ENCODE measurements around the gene CYLD.

The CYLD gene

GRCh38 chr16:50839356-50839755, 97.5 kb downstream of the CYLD start:
- no peak for ATAC-seq (ENCODE audit: low read depth)
- no peak overlapping the region for H3K4me3 ChIP-seq (ENCODE audit: severe bottlenecking)
- no peaks in the 10 kb centered on the region for H3K36me3 ChIP-seq (ENCODE audit: low read depth)
- no peak overlapping the region for H3K27ac ChIP-seq (ENCODE audit: poor library complexity, severe bottlenecking)
- no peaks in the 10 kb centered on the region for H3K9me3 ChIP-seq (ENCODE audit: severe bottlenecking)
- TF ChIP-seq, protein P1, sequence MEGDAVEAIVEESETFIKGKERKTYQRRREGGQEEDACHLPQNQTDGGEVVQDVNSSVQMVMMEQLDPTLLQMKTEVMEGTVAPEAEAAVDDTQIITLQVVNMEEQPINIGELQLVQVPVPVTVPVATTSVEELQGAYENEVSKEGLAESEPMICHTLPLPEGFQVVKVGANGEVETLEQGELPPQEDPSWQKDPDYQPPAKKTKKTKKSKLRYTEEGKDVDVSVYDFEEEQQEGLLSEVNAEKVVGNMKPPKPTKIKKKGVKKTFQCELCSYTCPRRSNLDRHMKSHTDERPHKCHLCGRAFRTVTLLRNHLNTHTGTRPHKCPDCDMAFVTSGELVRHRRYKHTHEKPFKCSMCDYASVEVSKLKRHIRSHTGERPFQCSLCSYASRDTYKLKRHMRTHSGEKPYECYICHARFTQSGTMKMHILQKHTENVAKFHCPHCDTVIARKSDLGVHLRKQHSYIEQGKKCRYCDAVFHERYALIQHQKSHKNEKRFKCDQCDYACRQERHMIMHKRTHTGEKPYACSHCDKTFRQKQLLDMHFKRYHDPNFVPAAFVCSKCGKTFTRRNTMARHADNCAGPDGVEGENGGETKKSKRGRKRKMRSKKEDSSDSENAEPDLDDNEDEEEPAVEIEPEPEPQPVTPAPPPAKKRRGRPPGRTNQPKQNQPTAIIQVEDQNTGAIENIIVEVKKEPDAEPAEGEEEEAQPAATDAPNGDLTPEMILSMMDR (IDR thresholded peaks at IDR 0.05; ENCODE audit: poor library complexity, severe bottlenecking), result no peak
- no peaks in the 10 kb centered on the region for H3K27me3 ChIP-seq (ENCODE audit: insufficient read depth, poor library complexity, severe bottlenecking)
- no peaks in the 10 kb centered on the region for H3K4me1 ChIP-seq (ENCODE audit: insufficient read depth, poor library complexity, severe bottlenecking)
- no peak for DNase-seq (ENCODE audit: low spot score)

DNA sequence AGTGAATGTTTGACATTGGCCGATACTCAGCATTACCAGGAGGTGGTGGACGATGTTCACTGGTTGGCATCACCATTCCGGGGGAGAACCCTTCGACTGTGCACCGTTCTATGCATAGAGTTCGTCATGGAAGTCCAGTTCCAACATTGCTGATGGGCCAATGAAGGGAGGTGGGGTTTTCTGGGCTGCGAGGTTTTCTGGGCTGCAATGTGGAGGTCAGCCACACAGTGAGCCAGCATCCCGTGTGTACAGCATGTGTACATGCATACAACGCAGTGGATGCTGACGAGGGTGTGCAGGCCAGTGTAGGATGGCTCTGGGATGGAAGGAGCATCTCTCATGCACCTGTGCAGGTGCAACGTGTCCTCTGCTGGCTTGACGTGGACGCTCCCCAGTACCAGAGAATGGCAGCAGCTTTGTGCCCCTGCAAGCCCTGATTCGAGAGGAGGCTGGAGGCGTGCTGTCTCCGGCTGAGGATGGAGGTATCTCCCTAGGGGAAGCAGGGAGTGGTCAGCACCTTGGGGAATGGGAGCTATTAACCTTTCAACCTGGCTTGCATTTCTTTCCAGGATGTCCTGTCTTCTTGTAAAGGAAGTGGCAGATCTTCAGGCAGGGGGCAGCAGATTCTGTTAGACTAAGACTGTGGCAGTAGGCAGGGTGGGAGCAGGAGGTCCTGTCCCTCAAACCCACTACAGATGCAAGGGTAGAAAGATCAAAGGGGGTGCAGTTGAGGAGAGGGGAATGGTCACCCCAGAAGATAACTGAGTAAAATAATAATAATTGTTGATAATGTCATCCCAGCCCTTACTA, 98.2 kb downstream of the CYLD start:
- DNase-seq (ENCODE audit: low spot score) (no peak), ATAC-seq (ENCODE audit: low read depth) (no peak)
- TF ChIP-seq, protein P1 (IDR thresholded peaks at IDR 0.05; ENCODE audit: poor library complexity, severe bottlenecking), result no peak
- H3K27me3 ChIP-seq (ENCODE audit: insufficient read depth, poor library complexity, severe bottlenecking), result no peaks in the 10 kb centered on the region
- H3K36me3 ChIP-seq (ENCODE audit: low read depth), result no peaks in the 10 kb centered on the region
- no peak overlapping the region for H3K4me3 ChIP-seq (ENCODE audit: severe bottlenecking)
- no peaks in the 10 kb centered on the region for H3K4me1 ChIP-seq (ENCODE audit: insufficient read depth, poor library complexity, severe bottlenecking)
- no peaks in the 10 kb centered on the region for H3K9me3 ChIP-seq (ENCODE audit: severe bottlenecking)
- H3K27ac ChIP-seq (ENCODE audit: poor library complexity, severe bottlenecking), result no peak overlapping the region

DNA sequence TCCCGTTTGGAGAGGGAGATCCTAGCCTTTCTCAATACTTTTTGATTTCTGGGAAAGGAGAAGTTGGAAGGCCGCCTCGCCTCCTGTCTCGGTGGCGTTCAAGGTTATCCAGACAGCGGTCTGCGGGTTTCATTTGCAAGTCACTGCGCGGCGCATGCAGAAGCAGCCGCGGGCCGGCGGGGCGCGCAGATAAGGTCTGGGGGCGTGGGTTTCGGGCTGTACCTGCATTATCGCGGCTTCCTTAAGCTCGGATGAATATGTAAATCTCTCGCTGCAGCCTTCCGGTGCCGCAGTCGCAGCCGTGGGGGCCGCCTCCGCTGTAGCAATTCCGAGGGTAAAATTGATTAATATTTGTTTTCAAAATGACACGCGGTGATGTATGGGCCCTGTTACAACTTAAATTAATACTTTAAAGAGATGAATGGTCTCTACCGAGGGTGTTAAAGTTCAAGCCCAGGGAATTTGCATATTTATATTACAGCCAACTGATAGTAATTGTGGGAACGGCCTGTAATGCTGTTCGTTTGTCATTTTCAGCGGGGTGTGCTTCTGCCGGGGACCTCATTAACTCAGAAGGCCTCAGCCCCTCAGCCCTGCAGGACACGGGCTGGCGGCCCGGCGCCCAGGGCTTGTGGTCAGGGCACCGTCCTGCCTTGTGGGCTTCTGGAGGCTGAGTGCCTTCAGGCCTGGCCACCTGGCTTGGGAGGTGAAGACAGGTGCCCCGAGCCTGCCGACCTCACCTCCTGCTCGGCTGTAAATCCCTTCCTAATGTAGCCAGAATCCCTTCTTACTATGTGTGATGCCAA, 99.4 kb downstream of the CYLD start:
- Histone ChIP-seq H3K4me3 (ENCODE audit: severe bottlenecking) (no peak overlapping the region), H3K4me1 (ENCODE audit: insufficient read depth, poor library complexity, severe bottlenecking) (no peaks in the 10 kb centered on the region), H3K36me3 (ENCODE audit: low read depth) (no peaks in the 10 kb centered on the region), H3K9me3 (ENCODE audit: severe bottlenecking) (no peaks in the 10 kb centered on the region), H3K27ac (ENCODE audit: poor library complexity, severe bottlenecking) (no peak overlapping the region), H3K27me3 (ENCODE audit: insufficient read depth, poor library complexity, severe bottlenecking) (no peaks in the 10 kb centered on the region)
- ATAC-seq (ENCODE audit: low read depth), result no peak
- no peak for DNase-seq (ENCODE audit: low spot score)
- TF ChIP-seq, protein P1 (IDR thresholded peaks at IDR 0.05; ENCODE audit: poor library complexity, severe bottlenecking), result no peak

GRCh38 chr16:50842013-50842505, 100.2 kb downstream of the CYLD start:
- no peaks in the 10 kb centered on the region for H3K9me3 ChIP-seq (ENCODE audit: severe bottlenecking)
- TF ChIP-seq, protein P1 (IDR thresholded peaks at IDR 0.05; ENCODE audit: poor library complexity, severe bottlenecking), result no peak
- H3K4me1 ChIP-seq (ENCODE audit: insufficient read depth, poor library complexity, severe bottlenecking), result no peaks in the 10 kb centered on the region
- H3K27ac ChIP-seq (ENCODE audit: poor library complexity, severe bottlenecking), result no peak overlapping the region
- ATAC-seq (ENCODE audit: low read depth) (no peak), DNase-seq (ENCODE audit: low spot score) (no peak)
- no peak overlapping the region for H3K4me3 ChIP-seq (ENCODE audit: severe bottlenecking)
- no peaks in the 10 kb centered on the region for H3K36me3 ChIP-seq (ENCODE audit: low read depth)
- H3K27me3 ChIP-seq (ENCODE audit: insufficient read depth, poor library complexity, severe bottlenecking), result no peaks in the 10 kb centered on the region

Measured in RWPE2 (cell line).